LoVo (cell line): ENCODE data around the gene PRR5.

ENCODE experiments used
- DNase-seq: peaks from one replicate; pipeline ENCODE4 v3.0.0-alpha.2; 2016; ENCODE audit warnings: low spot score

PRR5 gene

DNA sequence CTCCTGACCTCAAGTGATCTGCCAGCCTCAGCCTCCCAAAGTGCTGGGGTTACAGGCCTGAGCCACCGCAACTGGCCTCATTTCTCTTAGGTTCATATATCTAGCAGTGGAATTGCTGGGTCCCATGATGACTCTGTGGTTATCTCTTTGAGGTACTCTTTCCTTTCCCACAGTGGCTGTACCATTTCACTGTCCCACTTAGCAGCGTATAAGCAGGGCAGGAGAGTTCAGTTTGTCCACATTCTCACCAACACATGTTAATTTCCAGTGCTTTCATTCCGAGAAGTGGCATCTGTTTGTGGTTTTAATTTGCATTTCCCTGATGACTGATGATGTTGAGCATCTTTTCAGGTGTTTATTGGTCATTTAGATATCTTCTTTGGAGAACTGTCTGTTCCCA, 16.4 kb downstream of the PRR5 start:
- DNase-seq: no peak

DNA sequence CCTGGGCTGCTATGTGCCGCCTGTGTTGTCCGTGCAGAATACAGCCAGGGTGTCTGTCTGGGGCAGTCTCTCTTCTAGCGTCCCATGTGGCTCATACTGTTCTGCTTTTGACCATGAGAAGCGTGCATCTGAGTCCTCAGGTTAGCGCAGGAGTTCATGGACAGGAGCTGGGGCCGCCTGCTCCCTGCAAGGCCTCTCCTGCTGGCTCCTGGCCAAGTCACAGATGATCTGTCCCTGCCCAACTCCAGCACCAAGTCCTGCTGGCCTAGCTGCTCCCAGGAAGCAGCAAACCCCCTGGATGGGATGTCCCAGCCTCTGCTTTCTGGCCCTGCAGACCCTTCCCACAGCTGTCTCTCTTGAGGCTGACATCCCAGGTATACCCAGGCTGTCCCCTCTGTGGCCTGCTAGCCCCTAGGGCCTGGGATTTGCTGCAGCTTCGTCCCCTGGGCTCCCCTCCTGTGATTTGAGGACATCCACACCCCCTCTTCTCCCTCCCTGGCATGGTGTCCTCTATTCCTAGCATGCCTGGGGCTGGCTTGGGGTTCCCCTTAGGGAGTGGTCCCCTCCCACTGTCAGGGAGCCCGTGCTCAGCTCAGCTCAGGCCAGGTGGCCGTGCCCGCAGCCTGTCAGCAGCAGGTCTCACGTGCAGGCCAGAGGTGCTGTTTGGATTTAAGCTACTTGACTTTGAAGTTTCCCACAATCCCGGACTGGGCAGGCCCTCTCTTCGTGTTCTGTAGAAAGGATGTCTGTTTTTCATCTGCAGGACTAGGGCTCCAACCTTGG, 17.8 kb downstream of the PRR5 start:
- DNase-seq: no peak

DNA sequence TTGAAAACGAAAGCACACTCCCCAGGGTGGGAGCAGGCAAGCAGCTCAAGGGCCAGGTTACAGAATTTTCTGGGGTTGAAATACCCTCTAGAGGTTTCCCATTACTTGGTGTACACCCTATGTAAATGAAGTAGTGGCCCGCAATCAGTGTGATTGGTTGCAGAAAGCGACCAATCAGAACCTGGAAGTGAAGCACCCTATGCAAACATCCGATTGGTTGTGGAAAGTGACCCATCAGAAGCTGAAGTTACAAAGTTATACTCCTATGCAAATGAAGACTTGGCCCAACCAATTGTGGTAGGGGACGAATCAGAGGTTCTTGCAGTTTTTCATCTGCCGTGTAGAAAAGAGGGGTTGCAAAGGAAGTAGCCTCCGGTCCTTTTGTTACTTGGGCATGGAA, 19.2 kb downstream of the PRR5 start:
- no peak for DNase-seq

DNA sequence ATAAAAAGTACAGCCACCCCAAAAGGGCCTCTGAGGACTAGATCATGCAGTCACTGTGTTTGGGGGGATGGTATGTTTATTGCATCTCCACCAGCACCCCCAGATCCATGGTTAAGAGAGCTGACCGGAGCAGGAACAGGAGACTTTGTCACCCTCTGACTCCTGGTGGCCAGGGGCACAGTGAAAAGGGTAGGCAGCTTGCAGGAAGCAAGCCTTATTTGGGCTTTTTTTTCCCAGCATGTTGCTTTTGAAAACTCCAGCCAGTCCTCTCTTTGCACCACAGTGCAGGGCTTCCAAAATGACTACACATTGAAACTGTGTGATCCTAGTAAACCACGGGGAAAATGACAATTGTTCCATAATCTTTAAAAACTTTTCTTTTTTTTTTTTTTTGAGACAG, 20.6 kb downstream of the PRR5 start:
- no peak for DNase-seq

DNA sequence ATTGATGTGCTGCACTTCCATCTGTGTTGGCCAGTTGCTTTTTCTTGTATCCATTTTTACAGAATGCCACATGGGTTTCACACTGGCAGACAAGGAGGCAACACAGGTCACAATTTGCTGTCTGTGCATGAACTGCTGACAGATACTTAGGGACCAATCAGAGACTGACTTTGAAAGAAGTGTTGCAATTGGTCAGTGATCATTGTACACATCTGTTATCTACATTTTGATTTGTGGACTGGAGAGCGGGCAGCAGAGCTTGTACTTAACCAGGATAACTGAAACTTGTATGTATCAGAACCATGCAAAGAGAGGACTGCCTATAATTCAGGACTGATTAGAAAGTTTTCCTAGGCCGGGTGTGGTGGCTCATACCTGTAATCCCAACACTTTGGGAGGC, 21.8 kb downstream of the PRR5 start:
- no peak for DNase-seq

DNA sequence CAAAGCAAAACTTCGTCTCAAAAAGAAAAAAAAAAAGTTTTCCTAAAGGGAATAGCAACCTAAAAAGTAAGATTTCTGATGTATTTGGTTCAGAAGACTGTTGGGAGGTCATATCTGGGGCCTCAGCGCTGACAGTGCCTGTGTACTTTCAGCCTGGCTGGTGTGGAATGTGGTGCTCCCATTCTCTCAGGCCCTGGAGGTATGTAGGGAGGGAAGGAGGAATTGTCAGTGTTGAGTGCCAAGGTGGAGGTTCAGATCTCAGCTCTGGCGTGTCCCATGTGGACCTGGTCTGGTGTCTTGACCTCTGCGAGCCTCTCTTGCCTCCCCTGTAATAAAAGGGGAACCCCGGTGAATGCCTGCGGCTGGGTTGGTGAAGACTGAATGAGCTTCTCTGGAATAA, 22.4 kb downstream of the PRR5 start:
- no peak for DNase-seq

DNA sequence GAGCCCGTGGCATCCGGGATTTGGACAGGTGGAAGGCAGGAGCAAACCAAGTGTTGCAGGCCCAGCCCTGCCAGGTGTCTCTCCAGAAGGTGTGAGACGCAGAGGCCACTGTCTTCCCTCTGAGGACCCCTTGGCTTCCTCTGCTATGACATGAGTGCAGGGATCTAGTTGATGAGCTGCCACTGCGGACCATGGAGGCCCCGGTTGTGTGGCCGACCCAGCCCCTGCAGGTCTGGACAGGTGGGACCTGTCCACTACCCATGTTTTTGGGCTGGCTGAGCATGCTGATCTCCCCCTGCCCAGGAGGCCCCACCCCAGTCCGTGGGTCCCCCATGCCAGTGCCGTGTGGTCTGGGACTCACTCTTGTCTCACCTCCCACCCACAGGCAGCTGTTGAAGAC, 22.9 kb downstream of the PRR5 start:
- no peak for DNase-seq

DNA sequence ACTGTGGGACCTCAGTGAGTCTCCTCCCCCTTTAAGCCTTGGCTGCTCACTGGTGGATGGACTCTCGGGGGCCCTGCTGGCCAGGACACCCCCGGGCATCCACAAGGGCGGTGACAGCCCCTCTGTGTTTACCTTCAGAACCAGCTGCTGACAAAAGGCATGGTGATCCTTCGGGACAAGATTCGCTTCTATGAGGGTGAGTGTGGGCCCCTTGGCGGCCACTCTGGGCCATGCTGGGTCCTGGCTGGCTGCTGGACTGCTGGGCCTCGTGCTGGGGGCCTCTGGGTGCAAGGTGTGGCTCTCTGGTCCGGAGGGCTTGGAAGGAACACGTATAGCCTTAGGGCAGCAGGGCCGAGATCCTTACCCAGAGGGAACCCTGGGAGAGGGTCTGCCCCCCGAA, 24.4 kb downstream of the PRR5 start:
- no peak for DNase-seq

DNA sequence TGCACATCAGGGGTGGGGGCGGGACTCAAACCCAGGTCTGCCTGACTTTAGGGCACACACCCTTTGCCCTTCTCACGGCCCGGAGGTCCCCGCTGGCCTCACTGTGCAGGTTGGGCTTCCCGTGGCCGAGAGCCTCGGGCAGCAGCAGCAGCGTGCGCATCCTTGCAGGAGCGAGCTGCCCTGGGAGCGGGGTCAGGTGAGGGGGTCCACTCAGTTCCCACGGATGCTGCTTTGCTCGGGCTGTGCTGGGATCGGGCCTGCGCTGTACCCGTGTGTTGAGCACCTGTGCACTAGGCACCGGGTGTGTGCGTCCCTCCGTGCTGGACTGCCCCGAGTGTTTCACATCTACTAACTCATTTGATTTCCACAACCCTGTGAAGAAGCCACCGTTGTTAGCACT, 25.1 kb downstream of the PRR5 start:
- DNase-seq: no peak

DNA sequence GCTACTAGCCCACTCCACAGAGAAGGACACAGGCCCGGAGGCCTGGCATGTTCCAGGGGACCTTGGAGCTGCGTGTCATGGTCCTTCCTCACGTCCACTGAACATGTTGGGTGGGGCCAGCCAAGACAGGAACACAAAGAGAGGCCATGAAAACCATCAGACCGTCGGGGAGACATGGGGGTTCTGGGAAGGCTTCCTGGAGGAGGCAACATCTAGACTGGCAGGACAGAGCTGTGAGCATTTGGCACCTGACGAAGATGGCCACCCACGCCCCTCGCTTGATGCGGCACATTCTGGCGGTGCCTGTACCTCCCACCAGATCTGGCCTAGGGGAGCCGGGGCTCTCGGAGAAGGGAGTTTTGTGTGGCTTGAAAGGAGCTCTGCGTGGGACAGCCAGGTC, 25.7 kb downstream of the PRR5 start:
- no peak for DNase-seq

DNA sequence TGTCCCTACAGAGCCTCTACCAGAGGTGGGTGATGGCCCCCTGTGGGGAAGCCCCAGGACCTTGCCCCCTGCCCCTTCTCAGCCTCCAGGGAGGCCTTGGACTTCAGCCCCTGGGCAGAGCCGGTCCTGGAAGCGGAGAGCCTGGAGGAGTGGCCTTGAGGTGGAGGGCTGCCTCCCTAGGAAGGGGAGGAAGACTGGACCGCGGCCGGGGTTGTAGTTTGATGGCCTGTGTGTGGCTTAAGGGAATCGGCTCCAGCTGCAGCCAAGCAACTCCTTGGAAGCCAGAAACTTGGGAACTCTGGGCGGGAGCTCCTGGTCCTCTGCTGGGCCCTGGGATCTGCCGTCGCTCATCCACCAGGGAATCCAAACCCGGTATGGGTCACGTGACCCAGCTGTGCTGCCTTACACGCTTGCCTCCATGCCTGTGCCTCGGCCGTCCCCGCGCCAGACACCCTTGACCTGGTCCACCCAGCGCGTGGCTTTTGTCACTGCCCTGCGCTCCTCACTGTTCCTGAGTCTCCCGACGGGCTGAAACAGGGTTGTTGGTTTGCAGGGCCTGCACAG, 26.8 kb downstream of the PRR5 start:
- DNase-seq: no peak

DNA sequence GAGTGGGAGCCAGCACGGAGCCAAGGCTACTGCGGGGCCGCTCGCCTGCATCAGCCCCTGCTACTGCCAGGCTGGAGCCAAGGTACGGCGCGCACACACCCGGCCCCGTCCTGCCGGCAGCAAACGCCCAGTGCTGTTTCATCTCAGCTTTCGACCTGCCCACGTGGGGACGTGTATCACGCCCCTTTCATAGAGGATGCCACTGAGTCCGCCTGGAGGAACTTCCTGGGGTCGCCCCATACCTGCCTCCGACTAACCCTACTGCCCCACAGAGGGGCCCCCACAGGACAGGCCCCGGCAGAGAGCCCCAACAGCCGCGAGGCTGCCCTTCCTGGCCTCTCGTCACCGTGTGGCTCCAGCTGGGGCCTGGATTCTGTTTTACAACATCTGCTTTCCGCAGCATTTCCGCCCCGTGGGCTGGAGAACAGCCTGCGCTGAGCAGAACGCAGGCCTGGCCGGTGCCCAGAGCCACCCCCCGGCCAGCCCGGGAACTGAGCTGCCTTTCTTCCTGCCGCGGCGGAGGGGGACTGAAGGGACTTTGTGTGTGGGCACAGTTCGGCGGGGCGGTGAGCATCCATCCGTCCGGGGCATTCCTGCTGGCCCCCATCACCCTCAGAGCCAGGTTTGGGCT, 27.5 kb downstream of the PRR5 start:
- no peak for DNase-seq

DNA sequence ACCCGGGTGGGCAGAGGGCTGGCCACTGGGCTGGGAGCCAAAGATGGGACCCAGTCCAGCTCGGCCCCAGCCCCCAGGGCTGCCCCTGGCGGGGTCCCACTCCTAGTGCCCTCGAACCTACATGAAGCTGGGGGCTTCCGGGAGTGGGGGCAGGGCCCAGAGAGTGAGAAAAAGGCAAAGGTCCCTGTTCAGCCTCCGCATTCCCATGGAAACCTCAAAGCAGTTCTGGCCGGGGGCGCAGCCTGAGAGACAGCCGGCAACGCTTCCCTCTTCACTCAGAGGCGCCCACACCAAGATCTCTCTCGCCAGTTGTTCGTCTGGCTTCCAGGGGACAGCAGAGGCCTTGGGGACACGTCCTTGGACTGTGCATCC, 28.0 kb downstream of the PRR5 start:
- no peak for DNase-seq

DNA sequence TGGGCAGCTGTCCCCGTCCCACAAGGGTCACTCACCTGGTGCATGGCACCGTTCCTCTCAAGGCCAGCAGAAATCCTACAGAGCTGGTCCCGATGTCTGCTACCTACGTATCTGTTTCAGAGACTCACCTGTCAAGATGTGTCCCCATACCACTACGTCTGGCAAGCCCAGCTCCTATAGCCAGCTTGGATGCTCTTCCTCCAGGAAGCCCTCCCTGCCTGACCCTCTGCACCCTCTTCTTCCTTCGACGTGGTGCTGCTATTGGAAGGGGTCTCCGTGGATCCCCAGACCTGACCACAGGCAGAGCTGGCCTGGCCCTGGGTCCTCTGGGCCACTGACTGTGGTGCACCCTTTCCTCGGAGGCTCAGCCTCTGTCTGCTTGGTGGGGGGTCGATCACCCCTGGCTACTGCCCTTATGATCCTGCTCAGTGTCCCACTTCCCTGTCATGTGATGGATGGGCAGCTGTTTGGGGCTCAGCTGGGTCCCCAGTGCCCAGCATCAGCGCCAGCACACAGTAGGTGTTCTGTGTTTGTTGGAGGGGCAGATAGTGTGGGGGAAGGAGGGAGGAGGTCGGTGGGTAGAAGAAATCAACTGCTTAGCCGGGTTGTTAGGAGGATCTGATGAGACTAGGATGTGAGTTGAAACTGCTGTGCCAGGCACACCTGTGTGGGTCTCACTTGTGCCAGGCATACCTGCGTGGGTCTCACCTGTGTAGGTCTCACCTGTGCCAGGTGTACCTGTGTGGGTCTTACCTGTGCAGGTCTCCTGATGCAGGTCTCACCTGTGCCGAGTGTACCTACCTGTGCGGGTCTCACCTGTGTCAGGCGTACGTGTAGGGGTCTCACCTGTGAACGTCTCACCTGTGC, 28.7 kb downstream of the PRR5 start:
- no peak for DNase-seq

DNA sequence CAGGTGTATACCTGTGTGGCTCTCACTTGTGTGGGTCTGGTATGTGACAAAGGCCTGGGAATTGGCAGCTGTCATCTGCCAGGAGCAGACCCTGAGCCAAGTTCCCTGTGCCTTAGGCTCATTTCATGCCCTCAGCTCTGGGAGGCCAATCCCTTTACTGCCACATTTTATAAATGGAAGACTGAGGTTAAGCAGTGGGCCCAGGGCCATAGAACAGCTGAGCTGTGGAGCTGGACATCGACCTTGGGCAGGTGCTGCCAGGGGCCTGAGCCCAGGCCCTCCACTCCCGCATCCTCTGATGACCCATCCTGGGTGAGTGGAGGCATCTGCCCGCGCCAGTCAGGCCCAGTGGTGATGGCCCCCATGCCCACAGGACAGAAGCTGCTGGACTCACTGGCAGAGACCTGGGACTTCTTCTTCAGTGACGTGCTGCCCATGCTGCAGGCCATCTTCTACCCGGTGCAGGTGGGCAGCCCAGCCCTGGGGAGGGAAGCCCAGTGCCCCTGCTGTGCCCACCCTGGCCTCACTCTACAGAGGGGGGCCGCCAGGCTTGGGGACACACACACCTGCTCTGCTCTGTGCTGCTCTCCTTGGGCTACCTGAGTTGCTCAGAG, 29.5 kb downstream of the PRR5 start:
- DNase-seq: no peak

DNA sequence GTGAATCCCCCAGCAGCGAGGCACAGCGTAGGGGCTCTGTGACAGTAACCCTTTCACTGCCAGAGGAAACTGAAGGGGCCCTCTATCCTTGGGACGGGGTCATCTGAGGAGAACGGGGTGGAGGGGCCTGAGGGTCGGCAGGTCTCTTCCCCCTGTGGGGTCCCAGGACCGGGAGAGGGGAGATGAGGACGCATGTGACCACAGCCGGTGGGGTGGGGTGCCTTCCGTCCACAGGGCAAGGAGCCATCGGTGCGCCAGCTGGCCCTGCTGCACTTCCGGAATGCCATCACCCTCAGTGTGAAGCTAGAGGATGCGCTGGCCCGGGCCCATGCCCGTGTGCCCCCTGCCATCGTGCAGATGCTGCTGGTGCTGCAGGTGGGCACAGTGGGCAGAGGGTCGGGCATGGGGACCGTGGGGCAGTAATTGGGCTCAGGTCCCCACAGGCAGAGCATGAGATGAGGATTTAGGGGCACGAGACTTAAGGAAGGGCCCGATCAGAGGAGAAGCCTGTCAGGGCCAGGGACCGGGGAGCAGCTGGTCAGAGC, 30.1 kb downstream of the PRR5 start:
- DNase-seq: no peak

DNA sequence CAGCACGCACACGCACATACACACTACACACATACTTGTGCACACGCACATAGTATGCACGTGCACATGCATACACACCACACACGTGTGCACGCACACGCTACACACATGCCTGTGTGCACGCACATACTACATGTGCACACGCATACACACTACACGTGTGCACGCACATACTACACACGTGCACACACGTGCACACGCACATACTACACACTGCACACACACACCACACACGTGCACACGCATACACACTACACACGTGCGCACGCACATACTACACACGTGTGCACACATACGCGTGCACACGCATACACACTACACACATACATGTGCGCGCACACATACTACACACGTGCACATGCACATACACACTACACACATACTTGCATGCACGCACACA, 30.7 kb downstream of the PRR5 start:
- no peak for DNase-seq

DNA sequence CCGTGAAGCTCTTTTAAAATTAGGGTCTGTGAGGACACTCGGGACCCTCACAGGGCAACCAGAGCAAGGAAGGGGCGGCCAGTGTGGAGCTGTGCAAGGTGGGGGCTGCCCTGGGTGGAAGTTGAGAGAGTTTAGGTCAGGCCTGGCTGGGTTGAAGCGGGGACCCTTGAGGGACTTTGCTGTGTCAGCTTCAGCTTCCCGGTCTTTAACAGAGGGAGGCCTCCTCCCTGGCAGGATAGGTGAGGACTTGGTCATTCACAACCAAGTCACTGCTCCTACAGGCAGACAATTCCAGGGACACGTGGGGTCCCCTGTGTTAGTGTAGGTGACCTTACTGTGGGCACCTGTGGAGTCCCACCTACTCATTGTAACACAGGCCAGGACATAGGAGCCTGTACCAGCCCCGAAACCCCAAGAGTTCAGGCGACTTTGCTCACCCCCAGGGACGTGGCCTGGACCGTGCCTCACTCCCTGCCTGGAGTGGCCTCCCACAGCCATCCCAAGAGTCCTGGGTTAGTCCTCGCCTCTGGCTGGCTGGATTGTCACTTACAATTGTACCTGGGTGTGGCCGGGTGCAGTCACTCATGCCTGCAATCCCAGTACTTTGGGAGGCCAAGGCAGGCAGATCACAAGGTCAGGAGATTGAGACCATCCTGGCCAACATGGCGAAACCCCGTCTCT, 31.6 kb downstream of the PRR5 start:
- DNase-seq: no peak

DNA sequence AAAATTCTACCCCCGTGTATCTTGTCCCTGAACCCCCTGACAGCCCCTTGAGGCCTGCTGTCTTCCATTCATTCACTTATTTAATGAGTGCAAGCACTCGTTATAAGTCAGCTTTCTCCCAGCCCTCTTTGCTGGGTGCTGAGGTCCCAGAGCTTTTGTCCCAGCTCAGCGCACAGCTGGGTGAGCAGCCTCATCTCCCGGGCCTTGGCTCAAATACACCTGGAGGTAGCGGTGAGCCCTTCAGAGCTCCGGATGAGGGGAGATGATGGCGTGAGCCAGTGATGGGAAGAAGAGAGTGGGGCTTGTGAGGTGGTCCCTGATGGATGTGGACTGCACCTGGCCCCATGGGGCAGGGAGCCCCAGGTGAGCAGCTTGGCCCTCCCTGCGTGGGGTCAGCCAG, 32.3 kb downstream of the PRR5 start:
- DNase-seq: no peak

DNA sequence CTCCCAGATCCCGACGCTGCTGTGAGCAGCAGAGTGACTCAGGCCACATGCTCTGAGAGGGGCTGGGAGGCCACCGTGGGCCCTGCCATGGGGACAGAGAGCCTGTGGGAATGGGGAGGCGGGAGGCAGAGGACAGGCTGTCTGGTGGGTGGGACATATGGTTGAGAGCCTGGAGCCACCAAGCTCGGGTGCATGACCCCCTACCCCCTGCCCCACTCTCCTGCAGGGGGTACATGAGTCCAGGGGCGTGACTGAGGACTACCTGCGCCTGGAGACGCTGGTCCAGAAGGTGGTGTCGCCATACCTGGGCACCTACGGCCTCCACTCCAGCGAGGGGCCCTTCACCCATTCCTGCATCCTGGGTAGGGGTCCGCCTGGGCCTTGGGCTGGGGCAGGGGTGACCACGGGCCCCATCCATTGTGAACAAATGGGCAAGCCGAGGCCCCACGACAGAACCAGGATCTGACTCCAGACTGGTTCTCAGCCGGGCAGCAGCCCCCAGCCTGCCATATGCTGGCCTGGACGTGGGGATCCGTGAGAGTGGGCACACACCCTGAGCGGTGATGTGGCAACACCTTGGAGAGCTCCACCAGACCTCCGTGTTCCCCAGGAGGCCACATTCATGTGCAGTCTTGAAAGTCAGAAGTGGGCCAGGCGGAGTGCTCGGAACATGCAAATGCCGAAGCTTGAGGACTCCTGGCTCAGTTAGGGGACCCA, 33.0 kb downstream of the PRR5 start:
- DNase-seq: no peak
